EL (cell line): Measurements from ENCODE around the gene FAM120A.

ENCODE experiments used
- DNase-seq: peaks from one replicate; pipeline ENCODE4 v3.0.0-alpha.2; 2016

Gene FAM120A

DNA sequence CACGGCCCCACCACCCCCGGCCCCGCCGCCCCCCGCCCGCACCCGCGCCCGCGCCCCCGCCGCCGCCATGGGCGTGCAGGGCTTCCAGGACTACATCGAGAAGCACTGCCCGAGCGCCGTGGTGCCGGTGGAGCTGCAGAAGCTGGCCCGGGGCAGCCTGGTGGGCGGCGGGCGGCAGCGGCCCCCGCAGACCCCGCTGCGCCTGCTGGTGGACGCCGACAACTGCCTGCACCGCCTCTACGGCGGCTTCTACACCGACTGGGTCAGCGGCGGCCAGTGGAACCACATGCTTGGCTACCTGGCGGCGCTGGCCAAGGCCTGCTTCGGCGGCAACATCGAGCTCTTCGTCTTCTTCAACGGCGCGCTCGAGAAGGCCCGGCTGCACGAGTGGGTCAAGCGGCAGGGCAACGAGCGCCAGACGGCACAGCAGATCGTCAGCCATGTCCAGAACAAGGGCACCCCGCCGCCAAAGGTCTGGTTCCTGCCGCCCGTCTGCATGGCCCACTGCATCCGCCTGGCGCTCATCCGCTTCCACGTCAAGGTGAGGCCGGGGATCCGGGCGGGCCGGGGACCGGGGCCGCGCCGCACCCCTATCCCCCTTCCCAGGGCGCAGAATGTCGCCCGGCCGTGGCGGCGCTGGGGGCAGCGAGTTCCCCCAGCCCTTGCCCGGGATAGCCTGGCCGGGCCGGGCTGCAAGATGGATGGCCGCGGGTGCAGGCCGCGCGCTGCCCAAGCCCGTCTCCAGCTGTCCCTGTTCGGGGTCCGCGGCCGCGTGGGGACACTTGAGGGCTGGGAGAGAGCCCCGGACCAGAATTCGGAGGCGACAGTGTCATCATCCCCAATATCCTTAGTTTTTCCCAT, 594 bp downstream of the FAM120A start:
- DNase-seq, result peak; percentile 43

DNA sequence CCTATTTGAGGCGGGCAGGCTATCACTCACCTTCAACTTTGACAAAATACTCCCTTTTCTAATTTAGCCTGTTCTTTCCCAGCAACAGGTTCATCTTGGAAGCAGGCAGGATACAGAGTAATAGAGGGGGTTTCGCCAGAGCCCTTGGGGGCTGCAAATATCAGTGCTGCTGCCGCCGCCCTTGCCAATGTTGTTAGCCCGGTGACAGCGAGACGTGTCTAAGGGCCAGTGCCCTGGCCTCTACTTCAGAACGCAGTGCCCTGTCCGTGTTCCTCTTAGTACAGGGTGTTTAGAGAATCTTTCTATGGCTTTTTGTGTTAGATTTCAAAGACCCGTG, 1.2 kb downstream of the FAM120A start:
- no peak for DNase-seq

DNA sequence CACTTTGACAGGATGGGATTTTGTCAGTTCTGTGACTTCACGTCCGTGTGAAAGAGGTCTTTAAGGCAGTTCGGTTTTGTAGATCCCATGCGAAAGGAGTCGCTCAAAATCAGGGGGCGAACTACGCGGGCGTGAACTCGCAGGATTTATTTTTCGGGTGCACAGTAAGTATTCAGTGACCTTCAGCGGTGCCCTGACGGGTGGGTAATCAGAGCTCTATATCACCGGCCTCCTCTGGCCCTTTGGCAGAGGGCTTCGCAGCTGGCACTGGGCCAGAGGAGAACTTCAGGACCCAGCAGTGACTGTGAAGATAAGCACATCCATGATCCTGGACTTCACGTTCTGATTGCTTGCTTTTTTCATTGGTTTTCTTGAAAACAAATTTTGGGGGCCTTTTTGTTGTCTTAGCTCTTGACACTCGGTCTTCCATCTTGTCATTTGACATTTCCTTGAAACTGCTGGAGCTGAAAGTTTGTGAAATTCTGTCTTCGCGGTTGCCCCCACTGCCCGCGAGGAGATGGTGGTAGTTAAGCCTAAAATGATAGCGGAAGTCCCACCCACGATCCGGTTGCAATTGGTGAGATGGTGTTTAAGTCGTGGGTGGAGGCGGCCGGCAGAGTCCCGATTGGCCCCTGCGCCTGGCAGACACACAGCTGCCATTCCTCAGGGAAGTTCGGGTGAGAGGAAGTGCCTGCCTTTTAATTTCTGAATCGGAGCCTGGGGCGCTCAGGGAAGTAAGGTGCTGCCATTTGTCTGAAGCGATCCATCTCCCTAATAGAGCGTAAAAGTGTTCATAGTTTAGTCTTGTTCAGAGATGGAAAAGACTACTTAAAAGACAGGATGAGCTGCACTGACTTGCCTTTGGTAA, 1.8 kb downstream of the FAM120A start, which contains the start of gene FAM120AOS:
Gene FAM120AOS, minus strand, starts transcription at position 535 of the 868 bp plus-strand sequence. CDS start 872 bp downstream, outside the sequence.
- peak; percentile 97 for DNase-seq

DNA sequence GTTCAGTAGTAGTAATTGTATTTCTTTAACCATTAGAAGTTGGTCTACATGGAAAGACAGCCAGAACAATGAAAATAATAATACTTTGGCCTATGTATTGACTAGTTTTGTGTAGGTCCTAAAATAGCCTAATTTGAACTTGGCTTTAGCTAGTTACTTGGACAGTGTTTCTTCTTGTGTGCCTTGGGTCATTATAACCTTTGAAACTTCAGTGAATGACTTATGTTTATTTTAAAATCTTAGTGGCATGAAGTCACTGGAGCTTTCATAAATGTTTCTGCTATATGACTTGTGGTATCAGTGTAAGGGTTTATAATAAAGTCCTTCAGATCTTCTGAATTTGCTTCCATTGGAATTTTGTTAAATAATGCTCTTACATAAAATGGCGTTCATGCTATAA, 4.5 kb downstream of the FAM120A start:
- no peak for DNase-seq

DNA sequence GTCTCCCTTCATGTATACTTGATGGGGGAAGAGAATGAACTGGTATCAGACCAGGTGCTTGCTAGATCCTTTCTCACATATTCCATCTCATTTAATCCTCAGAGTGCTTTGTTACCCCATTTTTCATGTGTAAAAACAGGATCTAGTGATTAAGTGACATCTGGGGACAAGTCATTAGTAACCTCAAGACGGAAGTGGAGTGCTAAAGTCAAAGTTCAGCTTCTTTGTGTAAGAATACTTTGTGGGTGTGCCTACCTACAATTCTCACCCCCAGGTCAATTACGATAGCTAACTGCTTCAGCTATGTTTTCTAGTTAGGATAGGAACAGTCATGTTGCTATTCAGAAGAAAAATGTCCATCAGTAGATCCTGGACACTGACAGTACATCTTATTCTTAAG, 5.0 kb downstream of the FAM120A start:
- no peak for DNase-seq

DNA sequence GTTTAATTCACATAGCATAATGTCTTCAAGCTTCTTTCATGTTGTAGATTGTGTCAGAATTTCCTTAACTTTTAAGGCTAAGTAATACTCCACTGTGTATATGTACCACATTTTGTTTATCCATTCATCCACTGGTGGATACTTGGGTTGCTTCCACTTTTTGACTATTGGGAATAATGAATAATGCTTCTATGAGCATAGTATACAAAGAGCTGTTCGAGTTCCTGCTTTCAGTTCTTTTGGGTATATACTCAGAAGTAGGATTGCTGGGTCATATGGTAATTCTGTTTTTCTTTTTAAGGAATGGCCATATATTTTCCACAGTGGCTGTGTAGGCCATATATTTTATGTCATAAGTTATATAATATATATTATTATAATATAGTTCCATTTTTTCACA, 5.5 kb downstream of the FAM120A start:
- DNase-seq, result no peak

DNA sequence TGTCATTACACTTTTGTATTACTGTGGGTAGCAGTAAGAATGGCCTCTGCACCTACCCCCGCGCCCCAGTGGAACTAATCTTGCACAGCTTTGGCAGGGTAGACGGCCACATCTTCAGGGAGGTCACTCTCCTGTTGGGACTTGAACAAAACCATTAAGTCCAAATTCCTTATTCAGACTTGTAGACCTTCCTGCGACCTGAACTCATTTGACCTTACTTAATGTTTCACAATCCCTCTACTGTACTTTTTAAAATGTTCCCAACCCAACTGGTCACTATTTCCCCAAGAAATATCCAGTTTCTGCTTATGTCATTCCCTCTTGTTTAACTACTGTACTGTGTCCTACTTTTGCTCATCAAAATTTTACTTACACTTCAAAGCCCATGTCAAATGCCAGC, 7.2 kb downstream of the FAM120A start:
- no peak for DNase-seq

DNA sequence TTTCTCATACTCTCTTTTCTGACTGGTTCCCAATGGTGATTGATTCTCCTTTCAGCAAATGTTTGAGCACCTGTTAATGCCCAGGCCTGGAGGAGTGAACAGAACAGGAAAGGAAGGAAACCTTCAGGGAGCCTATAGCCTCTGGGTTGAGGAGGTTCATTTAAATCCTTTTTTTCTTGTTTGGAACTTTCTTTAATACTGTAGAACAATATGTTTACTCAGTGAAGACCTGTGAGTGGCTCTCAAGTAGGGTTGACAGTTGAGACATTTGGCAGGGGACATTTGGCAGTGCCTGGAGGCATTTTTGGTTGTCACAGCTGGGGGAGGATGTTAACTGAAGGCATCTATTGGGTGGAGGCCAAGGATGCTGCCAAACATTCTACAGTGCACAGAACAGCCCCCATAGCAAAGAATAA, 8.0 kb downstream of the FAM120A start:
- no peak for DNase-seq

DNA sequence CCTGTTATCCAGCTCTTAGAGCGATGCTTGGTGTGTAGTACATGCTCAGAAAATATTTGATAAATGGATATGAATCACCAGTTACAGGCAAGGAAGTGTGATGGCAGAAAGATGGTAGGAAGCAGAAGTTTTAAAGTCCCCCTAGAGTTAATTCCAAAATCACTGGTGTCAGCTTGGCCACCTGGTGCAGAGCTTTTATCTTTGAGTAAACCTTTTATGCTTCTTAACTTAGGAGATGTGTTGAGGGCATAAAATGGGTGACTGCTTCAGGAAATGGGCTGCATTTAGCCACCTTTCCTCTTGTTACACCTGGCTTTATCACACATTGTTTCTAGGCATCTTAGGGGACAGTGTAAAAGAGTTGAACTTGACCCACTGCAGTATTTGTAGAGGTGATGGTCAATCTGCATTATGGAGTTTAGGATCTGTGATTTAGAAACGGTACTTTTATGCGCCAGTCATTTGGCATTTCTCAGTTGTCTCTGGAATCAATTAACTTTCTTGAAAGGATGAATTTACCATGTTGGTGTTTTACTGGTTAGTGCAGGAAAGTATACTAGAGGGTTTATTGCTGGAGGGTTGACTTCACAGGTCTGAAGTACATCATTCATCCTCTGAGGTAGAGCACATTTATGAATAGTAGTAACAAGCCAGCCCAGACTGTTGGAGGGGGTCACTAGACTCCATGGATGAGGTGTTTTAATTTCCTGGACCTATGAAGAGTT, 9.4 kb downstream of the FAM120A start:
- DNase-seq, result no peak

DNA sequence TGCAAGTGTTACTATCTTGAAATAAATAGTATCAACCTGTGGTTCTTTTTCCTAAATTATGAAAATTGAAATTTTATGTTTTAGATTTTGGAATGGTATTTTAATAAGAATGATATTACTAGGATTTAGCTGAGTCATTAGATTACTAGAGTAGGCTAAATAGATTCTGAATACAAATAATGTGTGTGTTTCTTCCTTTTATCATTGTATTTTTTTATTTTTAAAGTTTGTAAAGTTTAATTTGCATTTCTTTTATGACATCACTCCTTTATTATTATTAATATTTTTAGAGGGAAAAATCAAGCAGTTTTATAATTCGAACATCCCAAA, 9.9 kb downstream of the FAM120A start:
- DNase-seq, result no peak

DNA sequence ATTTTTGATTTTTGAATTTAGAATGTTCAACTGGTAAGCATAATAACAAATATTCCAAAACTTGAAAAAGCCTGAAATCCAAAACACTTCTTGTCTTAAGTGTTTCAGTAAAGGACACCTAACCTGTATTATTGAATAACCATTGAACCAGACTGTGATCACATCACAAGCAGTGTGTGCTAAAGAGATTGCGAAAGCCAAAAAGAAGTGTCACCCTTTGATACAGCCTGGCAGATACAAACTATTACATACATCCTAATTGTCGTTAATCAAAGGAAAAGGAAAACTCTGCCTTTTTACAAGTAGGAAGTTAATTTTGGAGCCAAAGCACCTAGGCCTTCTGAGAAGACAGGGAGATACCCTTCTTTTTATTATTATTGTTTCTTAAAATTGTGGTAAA, 10.3 kb downstream of the FAM120A start:
- no peak for DNase-seq

DNA sequence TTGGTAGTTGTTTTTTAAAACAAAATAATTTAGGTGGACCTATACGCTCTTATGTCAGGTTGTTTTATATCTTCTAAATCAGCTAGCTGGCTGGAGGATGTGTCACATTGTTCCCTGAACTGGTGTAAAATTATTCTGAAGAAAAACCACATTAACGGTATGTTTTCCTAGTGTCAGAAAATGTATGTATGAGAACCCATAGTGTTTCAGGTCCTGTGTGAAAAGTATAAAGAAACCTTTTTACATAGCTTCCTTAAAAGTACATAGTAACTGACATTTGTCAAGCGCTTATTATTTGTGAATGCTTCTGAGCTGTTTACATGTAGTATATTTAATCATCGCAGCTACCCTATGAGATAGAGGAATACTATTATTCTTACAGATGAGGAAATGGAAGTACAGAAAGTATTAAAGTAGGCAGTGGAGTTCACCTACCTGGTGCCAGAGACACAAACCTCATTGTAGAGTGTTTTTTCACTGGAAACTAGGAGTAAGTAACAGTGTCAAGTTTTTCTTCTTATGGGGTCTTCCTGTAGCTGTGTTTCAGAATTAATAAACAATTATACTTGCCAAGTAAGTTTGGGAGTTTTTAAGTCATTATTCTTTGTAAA, 12.3 kb downstream of the FAM120A start:
- no peak for DNase-seq

DNA sequence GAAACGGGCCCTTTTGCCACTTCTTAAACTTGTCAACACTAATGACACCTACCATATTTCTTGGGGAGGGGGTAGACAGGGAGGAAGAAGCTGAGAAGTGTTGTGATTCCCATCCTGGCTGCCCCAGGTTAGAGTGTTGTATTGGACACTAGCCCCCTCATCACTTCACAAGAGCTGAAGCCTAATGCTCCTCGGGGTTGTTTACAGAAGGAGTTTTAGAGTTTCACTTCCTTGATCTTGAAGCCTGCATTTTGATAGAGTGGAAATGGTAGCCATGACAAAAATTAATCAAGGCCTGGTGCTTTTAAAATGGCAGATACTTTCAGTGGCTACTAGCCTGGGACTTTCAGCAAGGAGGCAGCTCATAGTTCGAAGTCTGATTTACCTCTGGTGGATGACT, 12.9 kb downstream of the FAM120A start:
- DNase-seq, result no peak

DNA sequence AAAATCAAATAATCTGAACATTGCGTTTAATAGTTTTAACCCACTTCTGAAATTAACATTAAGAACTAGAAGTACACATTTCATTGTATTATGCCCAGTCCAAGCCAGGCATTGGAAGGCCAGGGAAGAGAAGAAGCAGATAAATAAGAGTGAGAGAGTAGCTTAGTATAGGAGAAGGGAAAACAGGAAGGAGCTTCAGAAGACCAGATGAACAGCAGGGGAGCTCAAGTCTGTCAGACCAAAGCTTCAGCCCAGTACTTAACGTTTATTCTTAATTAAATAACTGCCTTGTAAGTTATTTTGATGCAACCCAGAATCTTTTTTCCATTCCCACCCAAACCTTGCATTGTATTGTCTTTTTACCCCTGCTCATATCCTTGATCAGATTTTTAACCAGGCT, 13.4 kb downstream of the FAM120A start:
- no peak for DNase-seq

DNA sequence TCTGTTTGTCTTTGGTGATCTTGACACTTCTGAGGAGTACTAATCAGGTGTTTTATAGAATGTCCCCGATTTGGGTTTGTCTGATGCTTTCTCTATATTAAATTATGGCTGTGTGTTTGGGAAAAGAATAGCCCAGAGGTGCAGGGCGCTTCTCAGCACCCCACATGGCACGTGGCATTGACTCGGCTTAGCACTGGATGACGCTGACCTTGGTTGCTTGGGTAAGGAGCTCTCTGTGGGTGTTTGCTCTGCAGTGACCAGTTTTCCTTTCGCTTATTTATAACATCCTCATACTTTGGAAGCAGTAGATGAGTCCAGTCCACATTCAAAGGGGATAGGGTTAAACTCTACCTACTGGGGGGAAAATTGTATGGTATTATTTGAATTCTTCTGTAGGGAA, 14.4 kb downstream of the FAM120A start:
- no peak for DNase-seq

DNA sequence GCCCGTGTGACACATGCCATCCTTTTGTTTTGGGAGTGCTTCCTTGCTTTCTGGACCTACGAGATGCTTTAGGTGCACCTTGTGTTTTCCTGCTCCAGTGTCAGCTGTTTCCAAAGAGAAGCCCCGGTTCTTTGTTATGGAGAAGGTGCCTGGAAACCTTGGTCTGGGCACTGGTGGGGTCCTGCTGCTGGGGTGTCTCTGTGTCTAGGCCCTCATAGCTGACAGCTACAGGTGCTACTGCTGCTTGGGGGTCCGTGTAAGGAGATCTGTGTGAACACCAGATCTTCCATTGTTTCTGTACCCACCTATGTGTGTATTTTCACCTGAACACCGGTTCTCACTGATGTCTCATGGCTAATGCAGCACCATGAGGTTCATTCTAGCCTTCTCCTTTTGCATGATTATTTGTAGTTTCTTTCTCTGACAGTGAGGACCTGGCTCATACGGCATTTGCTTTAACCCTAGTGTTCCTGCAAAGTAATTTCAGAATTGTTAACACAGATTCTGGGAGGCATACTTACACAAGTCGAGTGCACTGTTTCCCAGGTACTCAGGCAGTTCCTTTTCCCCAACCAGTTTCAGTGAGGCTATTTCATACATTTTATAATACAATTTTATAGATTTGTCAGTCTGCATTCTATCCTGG, 15.1 kb downstream of the FAM120A start:
- DNase-seq, result no peak

DNA sequence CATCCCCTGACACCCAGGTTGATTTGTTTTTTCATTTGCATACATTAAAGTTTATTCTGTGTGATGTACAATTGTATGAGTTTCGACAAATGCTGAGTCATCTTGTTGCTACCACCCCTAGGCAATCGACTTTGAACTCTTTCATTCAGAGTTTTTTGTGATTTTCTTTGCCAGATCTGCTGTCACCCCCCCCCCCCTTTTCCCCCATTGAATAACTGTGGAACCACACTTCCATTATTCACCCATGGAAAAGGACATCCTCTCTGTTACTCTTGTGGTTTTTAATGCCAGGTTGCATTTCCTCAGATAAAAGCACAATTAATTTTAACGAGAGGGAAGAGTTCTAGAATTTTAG, 15.6 kb downstream of the FAM120A start:
- no peak for DNase-seq

DNA sequence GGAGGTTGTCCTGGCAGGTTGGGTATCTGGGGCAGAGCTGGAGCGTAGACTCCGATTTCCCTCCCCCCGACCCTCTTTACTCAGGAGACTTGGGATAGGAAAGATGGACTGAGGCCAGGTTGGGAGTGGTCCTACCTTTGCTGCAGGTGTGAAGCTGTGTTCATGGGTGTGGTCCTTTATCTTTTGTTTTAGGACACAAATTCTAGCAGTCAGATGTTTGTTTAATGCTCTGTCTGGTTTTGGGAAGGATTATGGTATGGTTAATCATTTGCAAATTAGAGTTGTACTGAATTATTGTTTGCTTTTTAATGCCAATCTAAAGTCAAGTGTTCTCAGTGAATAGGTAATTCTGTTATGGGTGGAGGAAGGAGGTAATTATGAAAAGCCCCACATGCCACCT, 16.0 kb downstream of the FAM120A start:
- DNase-seq, result no peak

DNA sequence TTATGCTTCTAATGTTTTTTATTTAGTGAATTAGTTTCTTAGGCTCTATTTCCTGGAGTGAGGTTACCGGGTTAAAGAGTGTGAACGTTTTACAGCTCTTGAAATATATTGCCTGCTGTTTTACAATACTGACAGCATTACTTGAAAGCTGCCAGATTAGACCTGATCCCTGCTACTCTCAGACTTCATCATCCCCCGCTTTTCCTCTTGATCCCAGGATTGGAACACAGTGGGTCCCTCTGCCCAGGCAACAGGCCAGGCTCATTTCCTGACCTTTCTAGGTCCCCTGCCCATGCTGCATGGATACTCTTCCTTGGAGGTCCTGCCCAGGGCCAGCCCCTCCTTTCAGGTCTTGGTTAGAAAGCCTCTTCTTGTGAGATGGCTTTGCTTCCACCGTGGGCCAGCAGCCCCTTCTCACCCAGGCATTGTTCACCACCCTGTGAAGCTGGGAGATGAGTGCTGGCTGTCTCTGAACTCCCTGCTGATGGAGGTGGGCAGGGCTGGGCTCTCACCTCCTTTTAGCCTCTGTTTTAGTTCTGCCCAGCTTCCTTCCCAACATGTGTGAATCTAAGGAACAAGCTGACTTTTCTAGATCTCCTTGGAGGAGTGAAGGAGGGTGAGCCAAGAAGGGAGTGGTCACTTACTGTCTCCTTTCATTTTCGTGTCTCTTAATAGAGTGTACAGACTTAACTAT, 17.4 kb downstream of the FAM120A start:
- peak; percentile 36 for DNase-seq

DNA sequence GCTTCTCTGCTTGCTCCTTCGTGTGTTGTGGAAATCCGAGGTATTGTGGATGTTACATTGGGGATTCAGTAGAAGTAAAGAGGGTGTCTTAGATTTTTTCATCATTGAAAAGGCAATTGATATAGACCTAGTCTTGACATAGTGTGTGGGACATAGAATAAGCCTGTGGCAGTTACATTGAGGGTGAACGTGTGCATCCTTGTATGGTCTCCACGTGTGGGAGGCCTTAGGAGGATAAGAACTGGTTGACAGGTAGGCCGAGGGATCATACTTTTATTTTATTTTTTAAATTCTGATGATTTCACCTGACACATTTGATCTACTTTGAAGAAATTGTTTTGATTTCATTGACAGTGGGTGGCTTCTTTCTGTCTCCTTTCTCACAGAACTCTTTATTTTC, 18.9 kb downstream of the FAM120A start:
- DNase-seq, result no peak

DNA sequence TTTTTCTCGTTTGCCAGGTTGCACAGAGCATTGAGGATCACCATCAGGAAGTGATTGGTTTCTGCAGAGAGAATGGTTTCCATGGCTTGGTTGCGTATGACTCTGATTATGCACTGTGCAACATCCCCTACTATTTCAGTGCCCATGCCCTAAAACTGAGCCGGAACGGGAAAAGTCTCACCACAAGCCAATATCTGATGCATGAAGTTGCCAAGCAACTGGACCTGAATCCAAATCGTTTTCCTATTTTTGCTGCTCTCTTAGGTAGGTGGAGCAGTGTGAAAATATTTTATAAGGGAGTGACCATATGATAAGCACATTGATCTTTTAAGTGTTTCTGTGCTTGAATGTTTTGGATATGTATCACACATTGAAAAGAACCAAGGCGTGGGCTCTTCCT, 19.6 kb downstream of the FAM120A start:
- DNase-seq, result no peak

DNA sequence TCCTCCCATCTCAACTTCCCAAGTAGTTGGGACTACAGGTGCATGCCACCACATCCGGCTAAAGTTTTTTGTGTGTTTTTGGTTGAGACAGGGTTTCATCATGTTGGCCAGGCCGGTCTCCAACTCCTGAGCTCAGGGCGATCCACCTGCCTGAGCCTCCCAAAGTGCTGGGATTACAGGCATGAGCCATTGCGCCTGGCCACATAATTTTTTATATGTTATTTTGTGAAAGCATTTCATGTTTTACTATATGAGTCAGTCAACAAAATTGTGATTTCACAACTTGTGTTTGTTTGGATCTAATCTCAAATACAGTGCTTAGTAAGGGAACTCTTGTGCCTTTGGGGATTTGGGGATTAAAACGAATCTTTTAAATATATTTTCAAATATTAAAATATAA, 21.9 kb downstream of the FAM120A start:
- DNase-seq, result peak; percentile 59
